ENCODE measurements around the gene STXBP1. TPM values are rescaled to one million over a fixed set of nuclear protein-coding genes. Genes with fewer than 3 reads are reported as not detected.

Gene STXBP1
- total and polyA plus RNA-seq, 9 of the 15 experiments (the other 6 are each of a cell fraction or from before 2014, with no cell fraction given): 4.6 to 35.1 (median 9.7) TPM

GRCh38 chr9:127734247-127734746 is 122.2 kb downstream of the STXBP1 start (continued):
- TF ChIP-seq HMGXB4 (CRISPR knock-in tag; IDR thresholded peaks at IDR 0.05) (no peak), EWSR1 (IDR thresholded peaks at IDR 0.05; ENCODE audit: borderline replicate concordance, low read depth, partially characterized antibody) (no peak)

GRCh38 chr9:127734747-127735529 is 122.9 kb downstream of the STXBP1 start, which contains the start of gene TOR2A:
Gene TOR2A (minus strand): TSS chr9:127735294. CDS start chr9:127735270, 24 bp downstream.
- H3K27me3 ChIP-seq (ENCODE audit: control insufficient read depth in 2 of 2, insufficient read depth in 2 of 2, low read length in 2 of 2): no peaks in the 10 kb centered on the region
- H3K36me3 ChIP-seq (ENCODE audit: control insufficient read depth, insufficient read depth, low read length): no peaks in the 10 kb centered on the region
- ChIA-PET POLR2A (interaction anchor here (0.5 to 1.4 kb wide), 17 partner anchors 9 to 627 kb away, joined by 3 to 6 read pairs (median 3); partner anchors contain the start of genes PTRH1 and TTC16), CTCF (ENCODE audit: low intra/inter-chr PET ratio) (interaction anchor here (0.6 to 3.4 kb wide), 15 partner anchors 50 to 530 kb away, joined by 3 to 49 read pairs (median 4); partner anchors contain the start of genes CDK9 and ST6GALNAC4)
- peak; percentile 95 to 98 (median 97) for DNase-seq (ENCODE audit: extremely low read depth in 1 of 4, low spot score in 3 of 4)
- peaks cover 7 to 43% of the 10 kb centered on the region in 2 experiments; a peak in 4 of 5 replicates for H3K4me1 ChIP-seq (replicated peaks in 1 of 2; ENCODE audit: control insufficient read depth in 2 of 2, insufficient read depth in 2 of 2, low read length in 2 of 2)
- H3K9me3 ChIP-seq (replicated peaks; ENCODE audit: control insufficient read depth, insufficient read depth, low read depth, low read length): no peaks in the 10 kb centered on the region
- no peaks in the 10 kb centered on the region for H3K9me1 ChIP-seq (ENCODE audit: control insufficient read depth, insufficient read depth, low read length)
- H3K9ac ChIP-seq (ENCODE audit: insufficient read depth in 1 of 2, low read depth in 2 of 2, low read length in 2 of 2): peak within 1 kb of the TSS; percentile 75 to 92
- peak within 1 kb of the TSS; percentile 74 for H3K4me3 ChIP-seq
- BruUV-seq (replicated peaks): no TSS peak
- H3K4me2 ChIP-seq (ENCODE audit: insufficient read depth, low read length): peak within 1 kb of the TSS; percentile 79
- intact Hi-C loops (cut with micrococcal nuclease) (loop anchor here (1.0 to 10.0 kb wide), 8 partner anchors 50 to 300 kb away; no protein-coding TSS in a partner anchor), in situ Hi-C loops (cut with MboI) (loop anchor here (5.0 to 10.0 kb wide), 5 partner anchors 47 to 233 kb away; partner anchors contain the start of gene ST6GALNAC4)
- H4K20me1 ChIP-seq (replicated peaks; ENCODE audit: control insufficient read depth, insufficient read depth, low read length): no peaks in the 10 kb centered on the region; the same call in 1 of the 2 replicates
- peak; percentile 98 for ATAC-seq
- FAIRE-seq: peak; percentile 92
- peak within 1 kb of the TSS; percentile 87 for H3K27ac ChIP-seq (ENCODE audit: extremely low read depth, low read depth, low read length)
- under 1% methylated on average over 62 of the region's 76 CpGs for WGBS (ENCODE audit: insufficient coverage, low coverage, missing lambda C conversion rate)
- H3K79me2 ChIP-seq (ENCODE audit: control insufficient read depth, insufficient read depth, low read length): peaks cover 4% of the 10 kb centered on the region; the same call in 2 of the 3 replicates
- H2AFZ ChIP-seq (ENCODE audit: low read depth, low read length): peak within 1 kb of the TSS; percentile 98
- TF ChIP-seq ZNF668 (CRISPR knock-in tag; IDR thresholded peaks at IDR 0.05) (no peak), HDAC2 (IDR thresholded peaks at IDR 0.05) (peak; percentile 58), ZBTB12 (CRISPR knock-in tag; IDR thresholded peaks at IDR 0.05) (no peak), TEAD2 (tag; IDR thresholded peaks at IDR 0.05) (no peak), PHF21A (IDR thresholded peaks at IDR 0.05; ENCODE audit: borderline replicate concordance, low read depth) (0 out of 2 replicates have a peak, but pooled peaks have one; percentile 25), ZNF76 (CRISPR knock-in tag; IDR thresholded peaks at IDR 0.05; ENCODE audit: borderline replicate concordance) (peak; percentile 85; the same call in 1 of the 2 replicates), PTTG1 (tag; IDR thresholded peaks at IDR 0.05; ENCODE audit: low read depth) (no peak), CCNT2 (IDR thresholded peaks at IDR 0.05; ENCODE audit: borderline replicate concordance, extremely low read depth, insufficient read length, low read depth, low read length) (peak; percentile 80), MXI1 (IDR thresholded peaks at IDR 0.05; ENCODE audit: low read depth, low read length) (peak; percentile 100), EZH2 (IDR thresholded peaks at IDR 0.05; ENCODE audit: borderline replicate concordance, low read depth, low read length) (no peak), MTA1 (IDR thresholded peaks at IDR 0.05; ENCODE audit: borderline replicate concordance) (no peak), MCM2 (IDR thresholded peaks at IDR 0.05; ENCODE audit: low read depth) (no peak), ZNF23 (CRISPR knock-in tag; IDR thresholded peaks at IDR 0.05) (no peak), HDAC8 (tag; IDR thresholded peaks at IDR 0.05) (no peak)

All from K562 (cell line).